Endothelial cell (in vitro differentiated cells): ENCODE measurements around the gene LRP2. TPM values are rescaled to one million over a fixed set of nuclear protein-coding genes. Genes with fewer than 3 reads are reported as not detected.
"Not testable (repeated sequence)": the region's sequence is repeated elsewhere in the genome, so short reads cannot be mapped to it uniquely, and the experiment has no call there.

Source experiments
- DNase-seq: peaks from one replicate; pipeline ENCODE4 v3.0.0; 2021; ENCODE audit warnings: low spot score
- H3K27ac Mint-ChIP-seq: one replicate; pipeline ENCODE4 v1.8.0; 2021; ENCODE audit warnings: mixed read lengths, inconsistent platforms; ENCODE audit not compliant: unreplicated experiment
- H3K27me3 Mint-ChIP-seq: one replicate; pipeline ENCODE4 v1.8.0; 2021; ENCODE audit warnings: mild to moderate bottlenecking, moderate library complexity, mixed read lengths, inconsistent platforms; ENCODE audit not compliant: unreplicated experiment
- H3K36me3 Mint-ChIP-seq: one replicate; pipeline ENCODE4 v1.8.0; 2021; ENCODE audit warnings: mild to moderate bottlenecking, low read depth, mixed read lengths, inconsistent platforms; ENCODE audit not compliant: unreplicated experiment
- H3K4me1 Mint-ChIP-seq: one replicate; pipeline ENCODE4 v1.8.0; 2021; ENCODE audit warnings: mild to moderate bottlenecking, mixed read lengths, inconsistent platforms; ENCODE audit not compliant: unreplicated experiment
- H3K4me3 Mint-ChIP-seq: one replicate; pipeline ENCODE4 v1.8.0; 2021; ENCODE audit warnings: mild to moderate bottlenecking, mixed read lengths, inconsistent platforms; ENCODE audit not compliant: unreplicated experiment
- H3K9me3 Mint-ChIP-seq: one replicate; pipeline ENCODE4 v1.8.0; 2021; ENCODE audit warnings: mixed read lengths, inconsistent platforms; ENCODE audit not compliant: unreplicated experiment
- CTCF ChIP-seq: fragments of 200-600 bp; sonication (generic); IDR thresholded peaks from one replicate; pipeline ENCODE4 v1.5.0; 2021; ENCODE audit warnings: antibody characterized with exemption; ENCODE audit not compliant: unreplicated experiment
- total RNA-seq: library from RNA; stranded (reverse); fragmentation: NEBNext Ultra II Directional; extraction: Animal tissue kit (Norgen Biotek cat#: 25700); gene quantifications from one replicate; pipeline ENCODE4 v1.2.1, GENCODE V29; 2021; ENCODE audit not compliant: unreplicated experiment

LRP2 gene
- total RNA-seq, 1 donor from 2014 or later = 0.23 TPM

- Mint-ChIP-seq H3K27me3 (no peaks in the 10 kb centered on the region), H3K27ac (no peak overlapping the region), H3K4me1 (peaks cover 26% of the 10 kb centered on the region), H3K4me3 (no peak overlapping the region), H3K36me3 (no peaks in the 10 kb centered on the region), H3K9me3 (no peaks in the 10 kb centered on the region)
- DNase-seq = no peak
- no peak for TF ChIP-seq CTCF
Observed at GRCh38 chr2:169136885-169137534, 225.3 kb downstream of the LRP2 start.

DNA sequence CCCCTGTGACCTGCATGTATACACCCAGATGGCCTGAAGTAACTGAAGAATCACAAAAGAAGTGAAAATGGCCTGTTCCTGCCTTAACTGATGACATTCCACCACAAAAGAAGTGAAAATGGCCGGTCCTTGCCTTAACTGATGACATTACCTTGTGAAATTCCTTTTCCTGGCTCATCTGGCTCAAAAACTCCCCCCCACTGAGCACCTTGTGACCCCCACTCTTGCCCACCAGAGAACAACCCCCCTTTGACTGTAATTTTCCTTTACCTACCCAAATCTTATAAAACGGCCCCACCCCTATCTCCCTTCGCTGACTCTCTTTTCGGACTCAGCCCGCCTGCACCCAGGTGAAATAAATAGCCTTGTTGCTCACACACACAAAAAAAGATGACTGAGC lies 225.9 kb downstream of the LRP2 start:
- peaks cover 27% of the 10 kb centered on the region for H3K4me1 Mint-ChIP-seq
- H3K27me3 Mint-ChIP-seq, H3K36me3 Mint-ChIP-seq, DNase-seq, H3K4me3 Mint-ChIP-seq, H3K27ac Mint-ChIP-seq, H3K9me3 Mint-ChIP-seq: not testable (repeated sequence)

DNA sequence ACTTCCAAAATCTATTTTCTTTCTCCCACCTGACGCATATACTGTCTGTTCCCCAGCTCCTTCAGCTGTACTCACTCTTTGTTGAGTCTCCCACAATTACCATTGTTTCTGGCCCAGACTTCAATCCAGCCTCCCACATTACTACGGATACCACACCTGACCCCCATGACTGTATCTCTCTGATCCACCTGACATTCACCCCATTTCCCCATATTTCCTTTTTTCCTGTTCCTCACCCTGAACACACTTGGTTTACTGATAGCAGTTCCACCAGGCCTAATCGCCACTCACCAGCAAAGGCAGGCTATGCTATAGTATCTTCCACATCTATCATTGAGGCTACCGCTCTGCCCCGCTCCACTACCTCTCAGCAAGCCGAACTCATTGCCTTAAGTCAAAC lies 228.1 kb downstream of the LRP2 start:
- H3K9me3 Mint-ChIP-seq, H3K36me3 Mint-ChIP-seq, H3K4me3 Mint-ChIP-seq, H3K27ac Mint-ChIP-seq, DNase-seq, H3K27me3 Mint-ChIP-seq: not testable (repeated sequence)
- H3K4me1 Mint-ChIP-seq = peaks cover 16% of the 10 kb centered on the region

DNA sequence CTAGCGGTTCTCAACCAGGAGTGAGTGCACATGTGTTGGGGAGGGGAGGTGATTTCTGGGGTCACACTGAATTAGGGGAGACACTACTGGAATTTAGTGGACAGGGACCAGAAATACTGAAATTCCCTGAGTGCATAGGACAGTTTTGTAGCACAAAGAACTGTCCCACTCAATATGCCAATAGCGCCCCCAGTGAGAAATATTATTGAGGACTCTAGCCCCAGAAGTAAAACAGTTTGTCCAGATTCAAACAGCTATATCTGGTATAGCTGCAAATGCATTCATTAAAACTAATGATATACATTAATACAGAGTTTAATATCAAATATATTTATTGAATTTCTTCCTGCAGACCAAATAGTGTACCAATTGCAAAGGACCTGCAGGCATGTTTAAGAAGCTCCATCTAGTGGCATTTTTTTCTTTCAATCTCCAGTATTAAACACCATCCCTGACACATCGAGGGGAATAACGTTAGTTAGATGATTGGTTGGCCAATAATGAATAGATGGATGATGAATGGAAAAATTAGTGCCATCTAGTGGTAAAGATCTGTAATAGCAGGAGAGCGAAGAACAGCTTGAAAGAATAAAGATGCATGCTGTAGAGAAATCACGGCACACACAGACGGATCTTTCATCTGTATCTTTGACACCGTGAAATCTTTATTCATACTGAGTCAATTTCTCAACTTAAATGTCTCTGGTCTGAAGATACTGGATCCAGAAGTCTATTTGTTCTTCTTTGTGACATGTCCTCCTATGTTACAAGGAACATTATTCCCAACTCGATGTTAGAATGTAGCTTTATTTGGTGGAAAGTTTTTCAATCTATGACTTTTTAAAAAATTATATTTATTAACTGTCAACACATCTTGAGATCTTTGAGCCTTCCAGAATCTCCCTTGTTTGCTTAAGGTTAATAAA lies 230.5 kb downstream of the LRP2 start:
- peak; percentile 95 for TF ChIP-seq CTCF
- no peaks in the 10 kb centered on the region for H3K9me3 Mint-ChIP-seq
- no peak overlapping the region for H3K27ac Mint-ChIP-seq
- no peak for DNase-seq
- no peak overlapping the region for H3K4me3 Mint-ChIP-seq
- no peaks in the 10 kb centered on the region for H3K36me3 Mint-ChIP-seq
- peaks cover 3% of the 10 kb centered on the region for H3K27me3 Mint-ChIP-seq
- peaks cover 10% of the 10 kb centered on the region for H3K4me1 Mint-ChIP-seq

DNA sequence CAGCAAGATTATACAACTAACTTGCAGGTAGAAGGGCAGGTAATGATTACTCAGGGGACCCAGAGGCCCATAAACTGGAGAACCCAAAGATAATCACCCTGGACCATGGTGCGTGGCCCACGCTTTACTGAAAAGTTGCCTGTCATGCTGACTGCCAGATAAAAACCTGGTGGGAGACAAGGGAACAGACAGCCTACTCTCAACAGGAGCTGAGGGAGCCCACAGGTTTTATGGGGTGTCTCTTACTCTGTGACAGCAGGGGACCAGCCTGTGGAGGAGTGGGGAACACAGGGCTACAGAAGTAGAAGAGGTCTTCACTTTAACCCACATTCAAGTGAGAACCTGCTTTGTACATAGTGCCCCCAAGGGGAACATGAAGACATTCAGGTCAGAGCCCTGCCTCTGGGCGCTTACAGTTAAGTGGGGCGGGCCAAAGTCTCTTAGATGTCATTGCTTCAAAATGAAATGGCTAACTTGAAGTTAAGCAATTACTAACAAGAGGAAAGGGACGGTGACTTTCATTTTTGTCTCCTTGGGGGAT lies 232.6 kb downstream of the LRP2 start:
- no peak for TF ChIP-seq CTCF
- H3K9me3 Mint-ChIP-seq = no peaks in the 10 kb centered on the region
- H3K27me3 Mint-ChIP-seq = peaks cover 3% of the 10 kb centered on the region
- H3K36me3 Mint-ChIP-seq = no peaks in the 10 kb centered on the region
- H3K4me3 Mint-ChIP-seq = no peak overlapping the region
- DNase-seq = no peak
- no peak overlapping the region for H3K27ac Mint-ChIP-seq
- peaks cover 6% of the 10 kb centered on the region for H3K4me1 Mint-ChIP-seq

DNA sequence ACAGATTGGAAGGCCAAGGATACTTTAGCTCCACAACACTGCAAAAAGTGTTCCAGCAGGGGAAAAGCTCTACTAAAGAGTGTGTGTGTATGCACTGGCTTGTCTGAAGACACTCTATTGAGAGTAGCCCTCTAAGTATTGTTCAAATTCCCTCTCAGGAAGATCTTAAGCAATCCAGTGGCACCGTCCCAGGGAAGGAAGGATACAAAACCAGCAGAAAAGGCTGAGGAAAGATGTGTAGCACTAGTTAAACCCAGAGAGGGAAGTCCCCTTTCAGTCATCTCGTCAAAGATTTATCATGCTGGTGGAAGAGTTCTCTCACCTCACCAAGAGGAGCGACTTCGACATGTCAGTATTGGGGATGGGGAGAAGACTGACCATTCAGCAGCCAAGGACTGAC lies 242.5 kb downstream of the LRP2 start:
- H3K4me3 Mint-ChIP-seq = no peak overlapping the region
- H3K27ac Mint-ChIP-seq = no peak overlapping the region
- no peaks in the 10 kb centered on the region for H3K9me3 Mint-ChIP-seq
- no peak for DNase-seq
- no peak for TF ChIP-seq CTCF
- no peaks in the 10 kb centered on the region for H3K36me3 Mint-ChIP-seq
- H3K27me3 Mint-ChIP-seq = no peaks in the 10 kb centered on the region
- H3K4me1 Mint-ChIP-seq = peaks cover 25% of the 10 kb centered on the region
